Spleen (tissue), 11 donors: ENCODE results near the gene NELFCD. TPM values are rescaled to one million over a fixed set of nuclear protein-coding genes. Genes with fewer than 3 reads are reported as not detected.

Experiments
- DNase-seq: peaks from one replicate; pipeline ENCODE4 v3.0.0-alpha.2; 2020
- H3K27ac ChIP-seq, 8 donors: fragments of 200-600 bp; sonication (generic) in 7 of 8; 1 replicate in 4 of 8; 2 replicates in 4 of 8; pipeline versions ENCODE4 v1.5.0 to v1.8.0; 2016 to 2021; ENCODE audit warnings: inconsistent platforms in 4 of 8, mild to moderate bottlenecking in 4 of 8, moderate library complexity in 1 of 8
- H3K27me3 ChIP-seq, 7 donors: fragments of 200-600 bp; sonication (generic) in 6 of 7; replicated peaks in 1 of 7; 1 replicate in 4 of 7; 2 replicates in 3 of 7; pipeline versions ENCODE4 v1.5.0 to v1.8.0; 2016 to 2021; ENCODE audit warnings: inconsistent platforms in 3 of 7, mild to moderate bottlenecking in 1 of 7
- H3K36me3 ChIP-seq, 6 donors: fragments of 200-600 bp; sonication (generic) in 5 of 6; 1 replicate in 4 of 6; 2 replicates in 2 of 6; pipeline versions ENCODE4 v1.5.0 to v1.8.0; 2016 to 2021; ENCODE audit warnings: inconsistent platforms in 2 of 6
- H3K4me1 ChIP-seq, 6 donors: fragments of 200-600 bp; sonication (generic) in 5 of 6; 1 replicate in 3 of 6; 2 replicates in 3 of 6; pipeline versions ENCODE4 v1.5.0 to v1.8.0; 2016 to 2021; ENCODE audit warnings: inconsistent platforms in 3 of 6
- H3K4me3 ChIP-seq, 8 donors: fragments of 200-600 bp; sonication (generic) in 7 of 8; 1 replicate in 4 of 8; 2 replicates in 4 of 8; pipeline versions ENCODE4 v1.5.0 to v1.8.0; 2016 to 2021; ENCODE audit warnings: inconsistent platforms in 4 of 8, mild to moderate bottlenecking in 4 of 8, moderate library complexity in 2 of 8
- H3K9me3 ChIP-seq, 8 donors: fragments of 200-600 bp; sonication (generic) in 7 of 8; 1 replicate in 4 of 8; 2 replicates in 4 of 8; pipeline versions ENCODE4 v1.5.0 to v1.8.0; 2016 to 2021; ENCODE audit warnings: inconsistent platforms in 4 of 8
- CTCF ChIP-seq, 11 experiments: fragments of 200-600 bp in 7 of 11; fragments of 450-650 bp in 4 of 11; sonication (generic) in 4 of 11; IDR thresholded peaks in 8 of 11; conservative IDR thresholded peaks in 3 of 11; 1 replicate in 7 of 11; 2 replicates in 4 of 11; pipeline versions ENCODE4 v1.4.0 to v1.8.0; 2016 to 2021; ENCODE audit warnings: antibody characterized with exemption in 11 of 11, inconsistent platforms in 4 of 11, mild to moderate bottlenecking in 1 of 11
- POLR2A ChIP-seq, 3 donors: fragments of 450-650 bp; IDR thresholded peaks; one replicate each; pipeline ENCODE4 v1.5.1; 2017; ENCODE audit warnings: antibody characterized with exemption in 3 of 3, mild to moderate bottlenecking in 1 of 3
- POLR2AphosphoS5 ChIP-seq, 3 donors: sonication (generic); formaldehyde crosslinking; IDR thresholded peaks; one replicate each; pipeline ENCODE4 v1.5.1; 2017; ENCODE audit warnings: antibody characterized with exemption in 3 of 3
- WGBS, 5 donors: extraction: QIAGEN DNeasy Blood & Tissue Kit in 3 of 5; methylation state at CpG; one replicate each; pipeline versions ENCODE4 v1.1.5 to v1.1.7; 2013 to 2018; 5-methylcytosine and 5-hydroxymethylcytosine counted together
- intact Hi-C: fragments of 100-400 bp; cut with DNase I; formaldehyde crosslinking; loops from one replicate; pipeline ENCODE4 v1.15.0; 2023; ENCODE audit warnings: low total_unique reads
- polyA plus RNA-seq, 3 donors: library from polyadenylated mRNA; stranded (reverse); fragments of 200-250 nt; gene quantifications; one replicate each; pipeline ENCODE4 v1.2.1, GENCODE V29; 2013
- total RNA-seq, 7 donors: library from RNA; depleted of rRNA in 3 of 7; stranded (reverse); fragments of >200 nt in 3 of 7; fragmentation: NEBNext Ultra II Directional in 4 of 7; extraction: Animal tissue kit (Norgen Biotek cat#: 25700) in 4 of 7; gene quantifications; one replicate each; pipeline versions ENCODE4 v1.1.0 to v1.2.1, GENCODE V29; 2016 to 2021
- donor health status: healthy with polysubstance abuse.
- donor health status: DM: no; HTN: no; CAD: no; lungs with moderate emphysema.
- donor health status: DM: no; HTN: no; CAD: no.
- donor health status: Bipolar disorder and iron deficiency.
- donor health status: healthy.
- donor health status: DM: no; HTN: no; CAD: no.
- donor health status: DM: yes; HTN: yes; CAD: no.

The NELFCD gene
- total and polyA plus RNA-seq, 10 donors = 38.4 to 78.3 (median 58.6) TPM

- TF ChIP-seq CTCF (IDR thresholded peaks at IDR 0.05 in 8 of 11, conservative IDR thresholded peaks at IDR 0.05 in 3 of 11) = no peak
- peak in 1 of 3 donors; percentile 84 for TF ChIP-seq POLR2AphosphoS5 (IDR thresholded peaks at IDR 0.05)
- TF ChIP-seq POLR2A (IDR thresholded peaks at IDR 0.05) = no peak
- intact Hi-C loops = loop anchor here (10.0 kb wide), 1 partner anchor 157 kb away; no protein-coding TSS in a partner anchor
- peak within 1 kb of the TSS; percentile 71 to 95 (median 88) for H3K4me3 ChIP-seq
- peaks cover 19 to 74% (median 58%) of the 10 kb centered on the region in 6 donors for H3K4me1 ChIP-seq
- no peaks in the 10 kb centered on the region for H3K9me3 ChIP-seq
- 4% methylated on average over 16 to 50 of the region's 50 CpGs for WGBS, 5 donors
- H3K36me3 ChIP-seq = peaks cover 0 to 24% (median 11%) of the 10 kb centered on the region in 6 donors
- H3K27ac ChIP-seq = peak within 1 kb of the TSS; percentile 80 to 94 (median 88)
- H3K27me3 ChIP-seq = no peaks in the 10 kb centered on the region
- no peak for DNase-seq
Observed at GRCh38 chr20:59042151-59042795, 61.2 kb downstream of the NELFCD start, which contains the start of gene PRELID3B. PRELID3B (minus strand) TSS chr20:59042786; CDS start chr20:59042730, 56 bp downstream.

GRCh38 chr20:59042796-59043631, 62.0 kb downstream of the NELFCD start:
- DNase-seq = peak; percentile 99
- peaks cover 19 to 67% (median 56%) of the 10 kb centered on the region in 6 donors for H3K4me1 ChIP-seq
- 14 to 58% (median 15%) methylated on average over 17 to 66 of the region's 66 CpGs for WGBS, 5 donors
- H3K27ac ChIP-seq = peak overlapping the region; percentile 80 to 94 (median 88)
- H3K27me3 ChIP-seq = no peaks in the 10 kb centered on the region
- peaks cover 0 to 17% (median 3%) of the 10 kb centered on the region in 6 donors for H3K36me3 ChIP-seq
- TF ChIP-seq CTCF (IDR thresholded peaks at IDR 0.05 in 8 of 11, conservative IDR thresholded peaks at IDR 0.05 in 3 of 11) (peak in 6 of 11 experiments; percentile 15 to 65 (median 40)), POLR2AphosphoS5 (IDR thresholded peaks at IDR 0.05) (peak; percentile 79 to 88 (median 87)), POLR2A (IDR thresholded peaks at IDR 0.05) (peak in 1 of 3 donors; percentile 19)
- intact Hi-C loops = loop anchor here (10.0 kb wide), 1 partner anchor 158 kb away; no protein-coding TSS in a partner anchor
- peak overlapping the region; percentile 71 to 95 (median 88) for H3K4me3 ChIP-seq
- no peaks in the 10 kb centered on the region for H3K9me3 ChIP-seq

GRCh38 chr20:59043698-59044097, 62.6 kb downstream of the NELFCD start:
- Histone ChIP-seq H3K4me3 (peak overlapping the region in 1 of 8 donors; percentile 95), H3K36me3 (peaks cover 0 to 13% (median 0%) of the 10 kb centered on the region in 6 donors), H3K4me1 (peaks cover 19 to 60% (median 50%) of the 10 kb centered on the region in 6 donors), H3K27me3 (no peaks in the 10 kb centered on the region), H3K27ac (peak overlapping the region in 7 of 8 donors; percentile 10 to 94 (median 88)), H3K9me3 (no peaks in the 10 kb centered on the region)
- intact Hi-C loops = loop anchor here (10.0 kb wide), 1 partner anchor 159 kb away; no protein-coding TSS in a partner anchor
- TF ChIP-seq POLR2AphosphoS5 (IDR thresholded peaks at IDR 0.05) (no peak), CTCF (IDR thresholded peaks at IDR 0.05 in 8 of 11, conservative IDR thresholded peaks at IDR 0.05 in 3 of 11) (no peak), POLR2A (IDR thresholded peaks at IDR 0.05) (no peak)
- WGBS, 5 donors = 60 to 70% (median 62%) methylated on average over 3 of the region's 3 CpGs
- DNase-seq = no peak
